Measurements from ENCODE around the gene ANKRD27.

DNA sequence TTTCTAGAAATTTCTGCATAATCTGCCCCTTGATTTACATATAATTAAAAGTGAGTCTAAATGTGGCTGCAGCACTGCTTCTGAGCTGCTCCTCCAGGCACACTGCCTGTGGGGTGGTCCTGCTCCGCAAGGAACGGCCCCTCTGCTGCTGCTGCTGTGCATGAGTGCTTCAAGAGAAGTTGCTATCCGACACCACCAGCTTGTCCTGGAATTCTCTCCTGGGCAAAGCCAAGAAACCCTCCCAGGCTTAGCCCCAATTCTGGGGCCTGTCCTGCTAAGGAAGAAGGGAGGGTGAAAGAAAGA, 101.5 kb downstream of the ANKRD27 start:
- TF ChIP-seq, protein P1, sequence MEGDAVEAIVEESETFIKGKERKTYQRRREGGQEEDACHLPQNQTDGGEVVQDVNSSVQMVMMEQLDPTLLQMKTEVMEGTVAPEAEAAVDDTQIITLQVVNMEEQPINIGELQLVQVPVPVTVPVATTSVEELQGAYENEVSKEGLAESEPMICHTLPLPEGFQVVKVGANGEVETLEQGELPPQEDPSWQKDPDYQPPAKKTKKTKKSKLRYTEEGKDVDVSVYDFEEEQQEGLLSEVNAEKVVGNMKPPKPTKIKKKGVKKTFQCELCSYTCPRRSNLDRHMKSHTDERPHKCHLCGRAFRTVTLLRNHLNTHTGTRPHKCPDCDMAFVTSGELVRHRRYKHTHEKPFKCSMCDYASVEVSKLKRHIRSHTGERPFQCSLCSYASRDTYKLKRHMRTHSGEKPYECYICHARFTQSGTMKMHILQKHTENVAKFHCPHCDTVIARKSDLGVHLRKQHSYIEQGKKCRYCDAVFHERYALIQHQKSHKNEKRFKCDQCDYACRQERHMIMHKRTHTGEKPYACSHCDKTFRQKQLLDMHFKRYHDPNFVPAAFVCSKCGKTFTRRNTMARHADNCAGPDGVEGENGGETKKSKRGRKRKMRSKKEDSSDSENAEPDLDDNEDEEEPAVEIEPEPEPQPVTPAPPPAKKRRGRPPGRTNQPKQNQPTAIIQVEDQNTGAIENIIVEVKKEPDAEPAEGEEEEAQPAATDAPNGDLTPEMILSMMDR (IDR thresholded peaks at IDR 0.05) = no peak
- TF ChIP-seq POLR2AphosphoS5 (IDR thresholded peaks at IDR 0.05) = no peak
